ENCODE measurements around the gene ZIM2.
A peak's percentile ranks its signal among the peaks of the same experiment; 100 is the strongest.
"Not testable (repeated sequence)": the region's sequence is repeated elsewhere in the genome, so short reads cannot be mapped to it uniquely, and the experiment has no call there.

Gene ZIM2

GRCh38 chr19:56858026-56858425 lies 17.5 kb upstream of the ZIM2 start:
- TF ChIP-seq ZFX (IDR thresholded peaks at IDR 0.05; ENCODE audit: borderline replicate concordance), result no peak
- no peak for TF ChIP-seq CTCF (IDR thresholded peaks at IDR 0.05)
- H3K27ac ChIP-seq, result no peak overlapping the region

- H3K27ac ChIP-seq, result no peak overlapping the region
- TF ChIP-seq CTCF (IDR thresholded peaks at IDR 0.05) (no peak), ZFX (IDR thresholded peaks at IDR 0.05; ENCODE audit: borderline replicate concordance) (no peak)
Observed at GRCh38 chr19:56856822-56857221, 16.3 kb upstream of the ZIM2 start.

- H3K27ac ChIP-seq, result not testable (repeated sequence)
Observed at GRCh38 chr19:56852361-56852760, 11.8 kb upstream of the ZIM2 start.

GRCh38 chr19:56848166-56848565 lies 7.6 kb upstream of the ZIM2 start:
- TF ChIP-seq ZFX (IDR thresholded peaks at IDR 0.05; ENCODE audit: borderline replicate concordance) (no peak), CTCF (IDR thresholded peaks at IDR 0.05) (no peak)
- H3K27ac ChIP-seq, result no peak overlapping the region

- TF ChIP-seq ZFX (IDR thresholded peaks at IDR 0.05; ENCODE audit: borderline replicate concordance) (no peak), CTCF (IDR thresholded peaks at IDR 0.05) (no peak)
- H3K27ac ChIP-seq, result no peak overlapping the region
Observed at GRCh38 chr19:56842412-56842811, 1.9 kb upstream of the ZIM2 start.

- no peak overlapping the region for H3K27ac ChIP-seq
- no peak for TF ChIP-seq ZFX (IDR thresholded peaks at IDR 0.05; ENCODE audit: borderline replicate concordance)
- TF ChIP-seq CTCF (IDR thresholded peaks at IDR 0.05), result no peak
Observed at GRCh38 chr19:56841193-56841543, 642 bp upstream of the ZIM2 start.

- H3K27ac ChIP-seq, result peak overlapping the region; percentile 84
- TF ChIP-seq CTCF (IDR thresholded peaks at IDR 0.05), result no peak
- no peak for TF ChIP-seq ZFX (IDR thresholded peaks at IDR 0.05; ENCODE audit: borderline replicate concordance)
Observed at GRCh38 chr19:56839652-56840450, 675 bp downstream of the ZIM2 start.

Data from 22Rv1 (cell line).